Natural killer cell (primary cell): ENCODE data around the gene RHOC. TPM values are rescaled to one million over a fixed set of nuclear protein-coding genes. Genes with fewer than 3 reads are reported as not detected.

Experiments
- ATAC-seq, 3 donors: fragments of 150-1000 bp in 2 of 3; fragments of 200-7000 bp in 1 of 3; cut with Tn5 transposase; 1 replicate in 1 of 3; 2 replicates in 2 of 3; pipeline ENCODE4 v1.10.0; 2021; ENCODE audit warnings: mild to moderate bottlenecking in 2 of 3, moderate library complexity in 2 of 3
- DNase-seq, 2 donors: peaks; one replicate each; pipeline versions ENCODE4 v3.0.0 to v3.0.0-alpha.2; 2013 to 2021; ENCODE audit warnings: mixed read lengths in 1 of 2
- H3K27ac ChIP-seq: one replicate; pipeline ENCODE4 v1.5.1; 2013; ENCODE audit warnings: mild to moderate bottlenecking, low read length
- H3K27me3 ChIP-seq: one replicate; pipeline ENCODE4 v1.6.1; 2013; ENCODE audit warnings: low read length; ENCODE audit not compliant: control insufficient read depth, insufficient read depth
- H3K36me3 ChIP-seq: one replicate; pipeline ENCODE4 v1.6.1; 2013; ENCODE audit warnings: low read length; ENCODE audit not compliant: control insufficient read depth, insufficient read depth
- H3K4me1 ChIP-seq: one replicate; pipeline ENCODE4 v1.6.1; 2013; ENCODE audit warnings: low read length; ENCODE audit not compliant: control insufficient read depth, insufficient read depth
- H3K4me3 ChIP-seq: one replicate; pipeline ENCODE4 v1.5.1; 2013; ENCODE audit warnings: low read length
- H3K9me3 ChIP-seq: one replicate; pipeline ENCODE4 v1.6.1; 2013; ENCODE audit warnings: low read length; ENCODE audit not compliant: control insufficient read depth, insufficient read depth
- H3K27ac Mint-ChIP-seq, 2 donors: one replicate each; pipeline ENCODE4 v1.8.0; 2022; ENCODE audit warnings: mild to moderate bottlenecking in 2 of 2, mixed read lengths in 2 of 2, moderate library complexity in 1 of 2
- H3K27me3 Mint-ChIP-seq, 2 donors: one replicate each; pipeline ENCODE4 v1.8.0; 2022; ENCODE audit warnings: low read depth in 2 of 2, mixed read lengths in 2 of 2
- H3K36me3 Mint-ChIP-seq: one replicate; pipeline ENCODE4 v1.8.0; 2022; ENCODE audit warnings: mixed read lengths
- H3K4me1 Mint-ChIP-seq, 2 donors: one replicate each; pipeline ENCODE4 v1.8.0; 2022; ENCODE audit warnings: mixed read lengths in 2 of 2
- H3K4me3 Mint-ChIP-seq: one replicate; pipeline ENCODE4 v1.8.0; 2022; ENCODE audit warnings: mild to moderate bottlenecking, moderate library complexity, mixed read lengths
- H3K9me3 Mint-ChIP-seq, 2 donors: one replicate each; pipeline ENCODE4 v1.8.0; 2022; ENCODE audit warnings: mixed read lengths in 2 of 2
- WGBS: methylation state at CpG from one replicate; pipeline ENCODE4 v1.1.7; 2013; ENCODE audit warnings: missing lambda C conversion rate; ENCODE audit not compliant: insufficient coverage; 5-methylcytosine and 5-hydroxymethylcytosine counted together
- intact Hi-C: fragments of 100-400 bp; cut with micrococcal nuclease; formaldehyde crosslinking; loops from one replicate; pipeline ENCODE4 v1.14.2; 2022
- total RNA-seq, 4 donors: library from RNA; stranded (reverse); fragments of 120-200 nt in 1 of 4; gene quantifications; one replicate each; pipeline versions ENCODE4 v1.2.3 to v1.2.4, GENCODE V29; 2013 to 2022
- TF ChIP-seq, protein P1 (sequence below): fragments of 200-600 bp; IDR thresholded peaks from one replicate; pipeline ENCODE4 v1.8.0; 2022; ENCODE audit warnings: antibody characterized with exemption

RHOC gene
- total RNA-seq, 3 donors from 2014 or later (not counting 1 experiment from before 2014, with no cell fraction given), result 161 to 199 (median 195) TPM

GRCh38 chr1:112698366-112699310, 8.3 kb downstream of the RHOC start:
- intact Hi-C loops, result no loop called here
- H3K36me3 Mint-ChIP-seq, result no peaks in the 10 kb centered on the region
- Histone ChIP-seq H3K27me3 (no peaks in the 10 kb centered on the region), H3K9me3 (no peaks in the 10 kb centered on the region), H3K4me3 (no peak overlapping the region), H3K36me3 (peaks cover 62% of the 10 kb centered on the region), H3K27ac (no peak overlapping the region), H3K4me1 (peaks cover 67% of the 10 kb centered on the region)
- DNase-seq, result no peak
- WGBS, result 89% methylated on average over 17 of the region's 17 CpGs
- peaks cover 55 to 59% of the 10 kb centered on the region in 2 donors for H3K4me1 Mint-ChIP-seq
- no peak overlapping the region for H3K4me3 Mint-ChIP-seq
- TF ChIP-seq, protein P1, sequence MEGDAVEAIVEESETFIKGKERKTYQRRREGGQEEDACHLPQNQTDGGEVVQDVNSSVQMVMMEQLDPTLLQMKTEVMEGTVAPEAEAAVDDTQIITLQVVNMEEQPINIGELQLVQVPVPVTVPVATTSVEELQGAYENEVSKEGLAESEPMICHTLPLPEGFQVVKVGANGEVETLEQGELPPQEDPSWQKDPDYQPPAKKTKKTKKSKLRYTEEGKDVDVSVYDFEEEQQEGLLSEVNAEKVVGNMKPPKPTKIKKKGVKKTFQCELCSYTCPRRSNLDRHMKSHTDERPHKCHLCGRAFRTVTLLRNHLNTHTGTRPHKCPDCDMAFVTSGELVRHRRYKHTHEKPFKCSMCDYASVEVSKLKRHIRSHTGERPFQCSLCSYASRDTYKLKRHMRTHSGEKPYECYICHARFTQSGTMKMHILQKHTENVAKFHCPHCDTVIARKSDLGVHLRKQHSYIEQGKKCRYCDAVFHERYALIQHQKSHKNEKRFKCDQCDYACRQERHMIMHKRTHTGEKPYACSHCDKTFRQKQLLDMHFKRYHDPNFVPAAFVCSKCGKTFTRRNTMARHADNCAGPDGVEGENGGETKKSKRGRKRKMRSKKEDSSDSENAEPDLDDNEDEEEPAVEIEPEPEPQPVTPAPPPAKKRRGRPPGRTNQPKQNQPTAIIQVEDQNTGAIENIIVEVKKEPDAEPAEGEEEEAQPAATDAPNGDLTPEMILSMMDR, result no peak
- ATAC-seq, result no peak
- no peaks in the 10 kb centered on the region for H3K27me3 Mint-ChIP-seq
- H3K9me3 Mint-ChIP-seq, result no peaks in the 10 kb centered on the region
- peak overlapping the region; percentile 90 to 93 for H3K27ac Mint-ChIP-seq

GRCh38 chr1:112697781-112698201, 9.1 kb downstream of the RHOC start:
- Mint-ChIP-seq H3K27me3 (no peaks in the 10 kb centered on the region), H3K4me1 (peaks cover 48 to 52% of the 10 kb centered on the region in 2 donors), H3K4me3 (no peak overlapping the region), H3K36me3 (peaks cover 4% of the 10 kb centered on the region), H3K9me3 (no peaks in the 10 kb centered on the region), H3K27ac (peak overlapping the region; percentile 72)
- Histone ChIP-seq H3K9me3 (no peaks in the 10 kb centered on the region), H3K27ac (no peak overlapping the region), H3K4me3 (no peak overlapping the region), H3K27me3 (no peaks in the 10 kb centered on the region), H3K36me3 (peaks cover 62% of the 10 kb centered on the region), H3K4me1 (peaks cover 59% of the 10 kb centered on the region)
- 99% methylated on average over 8 of the region's 9 CpGs for WGBS
- DNase-seq (no peak), ATAC-seq (no peak)
- intact Hi-C loops, result no loop called here
- TF ChIP-seq, protein P1, result no peak

GRCh38 chr1:112696578-112697314, 10.2 kb downstream of the RHOC start:
- H3K27me3 ChIP-seq, result no peaks in the 10 kb centered on the region
- peak overlapping the region; percentile 36 for H3K4me3 Mint-ChIP-seq
- no peaks in the 10 kb centered on the region for H3K9me3 ChIP-seq
- peaks cover 38 to 46% of the 10 kb centered on the region in 2 donors for H3K4me1 Mint-ChIP-seq
- peaks cover 48% of the 10 kb centered on the region for H3K4me1 ChIP-seq
- H3K27ac Mint-ChIP-seq, result peak overlapping the region; percentile 72
- H3K36me3 ChIP-seq, result peaks cover 59% of the 10 kb centered on the region
- intact Hi-C loops, result no loop called here
- 82% methylated on average over 7 of the region's 7 CpGs for WGBS
- ATAC-seq, result peak in 1 of 3 donors; percentile 44
- H3K9me3 Mint-ChIP-seq, result no peaks in the 10 kb centered on the region
- no peaks in the 10 kb centered on the region for H3K27me3 Mint-ChIP-seq
- no peak for DNase-seq
- TF ChIP-seq, protein P1, result no peak
- H3K4me3 ChIP-seq, result no peak overlapping the region
- peak overlapping the region; percentile 31 for H3K27ac ChIP-seq
- H3K36me3 Mint-ChIP-seq, result peaks cover 14% of the 10 kb centered on the region
